ENCODE measurements around the gene PTTG1.

The PTTG1 gene

DNA sequence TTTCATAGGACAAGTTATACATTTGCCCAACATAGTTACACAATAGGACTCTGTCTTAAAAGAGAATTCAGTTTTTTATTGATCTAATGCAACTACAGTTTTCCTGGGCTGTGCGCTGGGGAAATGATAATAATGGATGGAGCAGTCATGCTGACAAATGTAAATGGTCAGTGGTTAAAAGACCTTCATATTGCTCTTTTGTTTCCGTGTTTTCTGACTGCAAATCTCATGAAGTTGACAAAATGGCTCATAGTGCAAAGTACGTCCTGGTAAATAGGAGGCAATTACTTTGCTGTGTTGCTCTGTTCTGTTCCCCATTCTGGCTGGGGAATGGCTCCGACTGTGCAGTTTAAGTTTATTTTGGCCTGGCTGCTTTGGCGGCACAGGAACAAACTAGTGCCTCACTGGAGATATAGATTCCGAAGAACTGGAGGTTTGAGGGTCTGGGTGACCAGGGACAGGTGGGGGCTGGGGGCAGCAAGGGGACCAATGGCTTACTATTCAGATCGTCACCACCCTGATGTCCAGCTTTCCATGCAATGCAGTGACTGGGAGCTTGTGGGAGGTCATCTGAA is 54.3 kb downstream of the PTTG1 start:
- no peak for DNase-seq

DNA sequence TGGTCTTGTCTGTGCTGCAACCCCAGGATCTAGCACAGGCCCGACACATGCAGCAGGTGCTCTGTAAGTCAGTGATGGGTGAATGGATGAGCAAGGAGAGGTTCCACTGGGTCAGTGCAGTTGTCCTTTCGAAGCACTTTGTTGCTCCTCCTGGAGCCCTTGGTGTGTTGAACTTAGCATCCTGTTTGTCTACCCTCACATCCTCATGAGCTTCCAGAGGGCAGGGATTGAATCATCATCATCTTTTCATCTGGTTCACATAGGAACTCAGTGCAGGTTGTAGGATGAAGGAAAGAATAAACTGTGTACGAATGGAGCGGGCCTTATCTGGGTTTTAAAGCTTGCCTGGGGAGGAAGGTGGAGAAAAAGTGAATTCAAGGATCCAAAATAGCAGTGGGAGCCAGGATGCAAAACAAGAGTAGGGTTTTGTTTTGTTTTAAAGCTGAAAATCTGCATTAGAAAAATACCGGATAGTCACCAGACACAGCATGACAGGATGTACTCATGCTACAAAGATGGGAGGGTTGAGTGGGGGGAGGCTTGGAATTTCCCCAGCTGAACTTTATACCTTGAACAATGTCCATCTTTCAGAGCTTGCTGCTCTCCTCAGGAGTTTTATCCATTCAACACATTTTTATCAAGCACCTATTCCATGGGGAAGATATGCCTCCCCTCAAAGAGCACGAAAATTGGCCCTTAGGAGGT is 55.8 kb downstream of the PTTG1 start:
- DNase-seq: no peak

DNA sequence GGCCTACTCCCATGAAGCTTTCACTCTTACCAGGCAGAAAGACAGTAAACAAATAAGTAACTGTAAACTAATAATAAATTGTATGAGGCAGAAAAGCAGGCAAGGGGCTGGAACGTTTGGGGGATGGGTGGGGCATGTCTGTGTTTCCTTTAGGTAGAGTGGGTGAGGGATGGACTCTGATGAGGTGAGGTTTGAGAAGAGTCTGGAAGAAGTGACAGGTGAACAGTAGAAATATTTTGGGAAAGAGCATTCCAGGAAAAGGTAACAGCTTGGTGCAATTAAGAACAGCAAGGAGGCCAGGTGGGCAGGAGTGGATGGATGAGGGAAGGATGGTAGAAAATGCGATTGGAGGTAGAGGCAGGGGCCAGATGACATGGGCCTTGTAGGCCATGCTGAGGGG is 56.5 kb downstream of the PTTG1 start:
- DNase-seq: no peak

All from retina (tissue), 1 donor.